ENCODE data around the gene VPS37D.

DNA sequence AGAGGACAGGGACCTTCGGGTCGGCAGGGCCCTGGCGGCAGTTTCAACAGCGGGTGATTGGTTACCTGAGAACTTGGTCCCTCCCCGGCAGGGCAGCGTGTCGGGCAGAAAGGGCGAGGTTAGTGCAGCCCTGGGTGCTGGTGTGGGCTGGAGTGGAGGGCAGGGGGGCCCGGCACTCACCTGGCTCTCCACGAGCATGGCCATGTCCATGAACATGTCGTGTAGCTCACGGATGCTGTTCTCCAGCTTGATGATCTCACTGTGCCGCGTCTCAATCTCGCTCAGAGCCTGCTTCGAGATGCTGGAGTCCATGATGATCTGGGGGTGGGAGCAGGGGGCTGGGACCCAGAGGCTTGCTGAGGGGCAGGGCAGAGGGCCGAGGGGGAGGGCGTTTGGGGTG is 35.0 kb downstream of the VPS37D start:
- no peak for TF ChIP-seq POLR2A (IDR thresholded peaks at IDR 0.05)
- TF ChIP-seq, protein P1, sequence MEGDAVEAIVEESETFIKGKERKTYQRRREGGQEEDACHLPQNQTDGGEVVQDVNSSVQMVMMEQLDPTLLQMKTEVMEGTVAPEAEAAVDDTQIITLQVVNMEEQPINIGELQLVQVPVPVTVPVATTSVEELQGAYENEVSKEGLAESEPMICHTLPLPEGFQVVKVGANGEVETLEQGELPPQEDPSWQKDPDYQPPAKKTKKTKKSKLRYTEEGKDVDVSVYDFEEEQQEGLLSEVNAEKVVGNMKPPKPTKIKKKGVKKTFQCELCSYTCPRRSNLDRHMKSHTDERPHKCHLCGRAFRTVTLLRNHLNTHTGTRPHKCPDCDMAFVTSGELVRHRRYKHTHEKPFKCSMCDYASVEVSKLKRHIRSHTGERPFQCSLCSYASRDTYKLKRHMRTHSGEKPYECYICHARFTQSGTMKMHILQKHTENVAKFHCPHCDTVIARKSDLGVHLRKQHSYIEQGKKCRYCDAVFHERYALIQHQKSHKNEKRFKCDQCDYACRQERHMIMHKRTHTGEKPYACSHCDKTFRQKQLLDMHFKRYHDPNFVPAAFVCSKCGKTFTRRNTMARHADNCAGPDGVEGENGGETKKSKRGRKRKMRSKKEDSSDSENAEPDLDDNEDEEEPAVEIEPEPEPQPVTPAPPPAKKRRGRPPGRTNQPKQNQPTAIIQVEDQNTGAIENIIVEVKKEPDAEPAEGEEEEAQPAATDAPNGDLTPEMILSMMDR (IDR thresholded peaks at IDR 0.05), result no peak
